ENCODE results near the gene SMYD3.

Gene SMYD3

GRCh38 chr1:246470585-246470984, 36.5 kb downstream of the SMYD3 start:
- no peak for DNase-seq (ENCODE audit: low read depth in 2 of 2)

DNA sequence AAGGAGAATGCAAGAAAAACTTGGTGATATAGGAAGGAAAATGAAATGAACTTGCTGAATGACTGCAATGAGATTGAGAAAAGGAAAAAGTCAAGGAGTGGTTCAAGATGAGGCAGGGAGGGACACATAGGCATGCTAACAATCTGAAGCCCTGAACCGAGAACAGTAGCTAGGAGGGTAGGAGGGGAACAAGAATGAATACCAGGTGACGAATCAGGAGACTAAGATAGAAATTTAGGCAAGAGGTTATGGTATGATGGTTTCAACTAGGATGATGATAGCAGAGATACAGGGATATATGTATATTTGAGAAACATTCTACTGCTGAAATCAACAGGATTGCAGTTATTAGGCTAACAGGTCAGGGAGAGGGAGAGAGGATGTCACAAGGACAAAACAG, 44.1 kb downstream of the SMYD3 start:
- DNase-seq (ENCODE audit: low read depth in 2 of 2): no peak

- no peak for DNase-seq (ENCODE audit: low read depth in 2 of 2)
Measured at GRCh38 chr1:246460406-246460805, 46.7 kb downstream of the SMYD3 start.

GRCh38 chr1:246459221-246459620, 47.9 kb downstream of the SMYD3 start:
- no peak for DNase-seq (ENCODE audit: low read depth in 2 of 2)

DNA sequence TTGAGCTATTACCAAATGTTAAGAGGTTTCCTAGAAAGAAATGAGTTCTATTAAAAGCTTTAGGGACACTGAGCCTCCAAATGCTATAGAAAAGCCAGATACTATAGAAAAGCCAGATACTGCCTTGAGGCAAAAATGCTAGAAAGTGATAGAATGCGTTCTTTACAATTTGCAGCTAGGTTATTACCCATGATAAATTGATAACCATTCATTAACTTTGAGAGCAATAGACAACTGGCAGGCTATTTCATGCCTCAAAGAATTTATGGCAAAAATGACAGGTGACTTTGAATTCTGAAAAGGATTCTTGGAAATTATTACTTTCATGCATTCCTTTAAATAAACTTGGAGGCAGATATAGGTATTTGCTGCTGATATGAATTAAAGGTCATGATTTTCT, 51.6 kb downstream of the SMYD3 start:
- no peak for DNase-seq (ENCODE audit: low read depth in 2 of 2)

GRCh38 chr1:246454655-246455054, 52.4 kb downstream of the SMYD3 start:
- DNase-seq (ENCODE audit: low read depth in 2 of 2): no peak

DNA sequence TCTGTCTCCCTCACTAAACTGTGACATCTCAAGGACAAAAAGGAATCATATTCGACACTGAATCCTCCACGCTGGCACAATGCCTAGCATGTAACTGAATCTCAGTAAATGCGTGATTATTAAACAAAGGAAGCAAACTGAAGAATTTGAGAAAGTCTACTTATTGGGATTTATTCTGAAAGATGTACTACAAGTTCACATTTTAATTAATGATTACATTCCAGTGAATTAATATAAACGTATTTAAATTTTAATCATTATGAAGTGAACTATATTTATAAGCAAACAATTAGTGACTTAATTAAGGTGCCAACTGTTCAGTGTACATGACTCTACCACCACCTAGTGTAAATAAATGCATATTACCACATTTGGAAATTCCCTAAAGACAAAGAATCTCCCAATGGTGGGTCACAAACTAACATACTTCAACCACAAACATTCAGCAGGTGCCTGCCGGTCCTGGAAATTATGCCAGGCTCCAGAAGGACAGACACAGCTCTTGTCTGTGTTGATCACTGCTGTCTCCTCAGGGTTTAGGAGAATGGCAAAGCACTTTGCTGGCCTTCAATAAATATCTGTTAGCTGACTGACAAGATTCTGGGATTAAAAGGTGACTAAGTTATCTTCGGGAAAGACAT, 56.3 kb downstream of the SMYD3 start:
- DNase-seq (ENCODE audit: low read depth in 2 of 2): no peak

DNA sequence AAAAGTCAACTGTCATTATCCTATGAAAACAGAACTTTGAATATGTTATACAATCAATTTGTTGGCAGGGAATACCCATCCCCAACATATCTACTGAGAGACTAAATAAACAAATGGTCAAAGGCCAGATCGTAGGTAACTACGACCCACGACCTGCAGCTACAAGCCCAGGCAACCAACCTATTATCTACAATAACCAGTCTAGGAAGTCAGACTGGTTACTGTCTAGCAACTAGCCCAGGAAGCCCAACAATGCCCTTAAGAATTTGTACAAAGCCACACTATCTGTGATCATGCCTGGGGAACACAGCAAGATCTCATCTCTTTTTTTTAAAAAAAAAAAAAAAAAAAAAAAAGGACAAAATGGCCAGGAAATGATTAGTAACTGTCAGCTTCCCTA, 58.7 kb downstream of the SMYD3 start:
- DNase-seq (ENCODE audit: low read depth in 2 of 2): no peak

DNA sequence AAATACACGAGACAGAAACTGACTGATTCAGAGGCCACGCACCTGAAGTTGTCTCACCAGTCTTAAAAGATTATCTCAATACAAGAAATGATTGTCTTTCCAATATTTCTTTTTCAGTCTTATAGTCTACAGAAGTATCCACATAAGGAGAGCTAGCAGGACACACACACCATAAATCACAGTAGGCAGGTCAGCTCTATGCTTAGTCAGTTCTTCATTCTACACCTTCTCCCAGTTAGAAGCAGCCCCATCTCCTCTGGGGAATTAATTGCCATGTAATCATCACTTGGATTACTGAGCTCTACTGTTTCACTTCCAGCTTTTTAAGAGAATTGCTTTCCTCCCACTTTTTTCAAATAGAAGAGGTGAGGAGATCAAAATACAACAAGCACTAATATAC, 59.6 kb downstream of the SMYD3 start:
- no peak for DNase-seq (ENCODE audit: low read depth in 2 of 2)

- no peak for DNase-seq (ENCODE audit: low read depth in 2 of 2)
Measured at GRCh38 chr1:246445503-246445902, 61.6 kb downstream of the SMYD3 start.

- no peak for DNase-seq (ENCODE audit: low read depth in 2 of 2)
Measured at GRCh38 chr1:246444617-246445016, 62.5 kb downstream of the SMYD3 start.

- no peak for DNase-seq (ENCODE audit: low read depth in 2 of 2)
Measured at GRCh38 chr1:246437961-246438360, 69.1 kb downstream of the SMYD3 start.

GRCh38 chr1:246435421-246436041, 71.5 kb downstream of the SMYD3 start:
- DNase-seq (ENCODE audit: low read depth in 2 of 2): no peak

DNA sequence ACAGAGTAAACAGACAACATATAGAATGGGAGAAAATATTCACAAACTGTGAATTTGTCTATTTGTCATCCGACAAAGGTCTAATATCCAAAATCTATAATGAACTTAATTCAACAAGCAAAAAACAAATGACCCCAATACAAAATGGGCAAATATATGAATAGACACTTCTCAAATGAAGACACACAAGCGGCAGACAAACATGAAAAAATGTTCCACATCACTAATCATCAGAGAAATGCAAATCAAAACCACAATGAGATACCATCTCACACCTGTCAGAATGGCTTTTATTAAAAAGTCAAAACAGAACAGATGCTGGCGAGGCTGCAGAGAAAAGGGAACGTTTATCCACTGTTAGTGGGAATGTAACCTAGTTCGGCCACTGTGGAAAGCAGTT, 72.7 kb downstream of the SMYD3 start:
- no peak for DNase-seq (ENCODE audit: low read depth in 2 of 2)

DNA sequence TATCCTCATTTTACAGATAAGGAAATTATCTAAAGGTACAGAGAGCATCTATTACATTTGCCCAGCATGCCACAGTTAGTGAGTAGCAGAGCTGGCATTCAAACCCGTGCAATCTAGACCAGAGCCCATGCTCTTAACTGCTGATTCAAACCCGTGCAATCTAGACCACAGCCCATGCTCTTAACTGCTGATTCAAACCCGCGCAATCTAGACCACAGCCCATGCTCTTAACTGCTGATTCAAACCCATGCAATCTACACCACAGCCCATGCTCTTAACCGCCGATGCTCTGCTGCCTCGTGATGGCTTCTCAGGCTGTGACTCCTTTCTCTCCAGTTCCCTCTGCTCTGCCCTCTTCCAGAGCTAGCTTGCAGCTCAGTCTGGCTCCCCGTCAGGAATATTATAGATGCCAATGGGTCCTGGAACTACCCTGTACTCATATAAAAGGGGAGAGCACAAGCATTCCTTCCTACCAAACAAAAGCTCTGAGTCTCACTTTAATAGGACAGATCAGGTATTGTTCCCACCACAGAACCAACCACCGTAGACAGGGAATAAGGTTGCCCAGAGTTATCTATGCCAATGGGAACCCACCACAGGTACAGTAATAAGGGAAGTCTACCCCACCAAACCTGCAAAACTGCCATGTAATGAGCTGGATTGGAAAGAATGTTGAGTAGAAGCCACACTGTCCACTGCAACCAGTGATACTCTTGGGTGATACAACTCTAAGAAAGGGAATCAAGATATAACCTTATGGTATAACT, 78.4 kb downstream of the SMYD3 start:
- peak; percentile 11 to 18 for DNase-seq (ENCODE audit: low read depth in 2 of 2)

DNA sequence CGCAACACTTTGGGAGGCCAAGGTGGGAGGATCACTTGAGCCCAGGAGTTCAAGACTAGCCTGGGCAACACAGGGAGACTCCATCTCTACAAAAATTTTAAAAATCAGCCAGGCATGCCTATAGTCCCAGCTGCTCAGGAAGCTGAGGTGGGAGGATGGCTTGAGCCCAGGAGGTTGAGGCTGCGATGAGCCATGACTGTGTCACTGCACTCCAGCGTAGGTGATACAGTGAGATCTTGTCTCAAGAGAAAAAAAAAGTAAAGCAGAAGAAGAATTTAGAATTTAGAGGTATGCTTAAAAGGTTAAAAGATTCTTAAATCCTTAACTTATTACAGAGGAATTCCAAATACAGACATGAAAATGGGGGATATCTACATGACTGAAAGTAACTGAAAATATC, 79.5 kb downstream of the SMYD3 start:
- DNase-seq (ENCODE audit: low read depth in 2 of 2): no peak

- no peak for DNase-seq (ENCODE audit: low read depth in 2 of 2)
Measured at GRCh38 chr1:246425895-246426294, 81.2 kb downstream of the SMYD3 start.

GRCh38 chr1:246425139-246425794, 81.8 kb downstream of the SMYD3 start:
- no peak for DNase-seq (ENCODE audit: low read depth in 2 of 2)

DNA sequence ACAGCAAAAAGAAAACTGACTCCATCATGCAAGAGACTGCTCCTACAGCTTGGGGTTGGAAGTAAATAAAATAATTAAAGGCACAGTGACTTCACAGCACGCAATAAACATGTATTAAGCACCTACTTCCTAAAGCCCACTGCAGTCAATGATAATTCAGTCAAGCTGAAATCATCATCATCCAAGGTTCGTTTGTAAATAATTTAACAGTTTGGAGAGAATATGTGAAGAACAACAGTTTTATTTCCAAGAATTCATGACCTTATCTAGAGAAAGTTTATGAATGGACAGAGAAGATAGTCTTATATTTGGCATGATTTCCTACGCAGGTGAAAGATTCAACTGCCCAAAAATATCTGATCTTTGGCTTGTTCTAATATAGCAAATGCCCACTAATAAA, 86.8 kb downstream of the SMYD3 start:
- DNase-seq (ENCODE audit: low read depth in 2 of 2): no peak

GRCh38 chr1:246418565-246419312, 88.3 kb downstream of the SMYD3 start:
- no peak for DNase-seq (ENCODE audit: low read depth in 2 of 2)

DNA sequence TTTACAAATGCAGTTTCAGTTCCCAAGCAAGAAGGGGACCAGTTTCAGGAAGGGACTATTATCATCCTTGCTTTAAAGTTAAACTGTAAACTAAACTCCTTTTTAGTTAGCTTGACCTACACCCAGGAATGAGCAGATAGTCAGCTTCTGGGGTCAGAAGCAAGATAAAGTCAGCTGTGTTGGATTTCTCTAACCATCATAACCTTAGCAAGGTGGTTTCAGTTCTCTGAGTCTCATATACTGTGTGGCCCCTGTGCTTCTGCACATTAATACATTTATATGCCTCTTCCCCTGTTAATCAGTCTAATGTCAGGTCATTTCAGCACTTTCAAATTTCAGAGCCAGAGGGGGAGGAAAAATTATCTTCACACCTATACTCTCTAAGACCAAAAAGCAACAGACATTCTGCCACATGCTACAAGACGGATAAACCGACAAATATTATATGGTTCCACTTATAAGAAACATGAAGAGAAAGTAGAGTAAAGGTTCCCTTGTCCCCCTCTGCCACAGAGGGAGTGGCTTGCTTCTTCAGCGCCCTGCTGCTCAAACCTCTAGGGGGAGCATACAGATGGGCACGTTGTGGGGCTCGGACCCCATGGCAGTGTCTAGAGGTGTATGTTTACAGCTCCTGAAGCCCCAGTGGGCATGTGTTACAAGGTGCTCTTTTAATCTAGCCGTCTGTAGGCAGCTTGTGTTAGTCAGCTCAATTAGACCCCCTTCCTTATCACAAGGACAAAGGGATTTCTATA, 89.1 kb downstream of the SMYD3 start:
- no peak for DNase-seq (ENCODE audit: low read depth in 2 of 2)
